SK-N-SH treated with all-trans-retinoic acid at 6 μM for 48 hours (cell line): ENCODE measurements around the gene DEFB129.

Experiments
- ATAC-seq: fragments of 200-7000 bp; cut with Tn5 transposase; 3 replicates; pipeline ENCODE4 v1.9.1; 2020; ENCODE audit warnings: mild to moderate bottlenecking, moderate library complexity
- ARNTL ChIP-seq: fragments of 450-650 bp; formaldehyde crosslinking; IDR thresholded peaks from 2 replicates; pipeline ENCODE4 v1.5.0; 2020; ENCODE audit warnings: low read depth, mild to moderate bottlenecking, moderate library complexity, borderline replicate concordance
- BACH2 ChIP-seq: fragments of 250-450 bp; sonication (Bioruptor Pico); IDR thresholded peaks from 2 replicates; pipeline ENCODE4 v1.9.0; 2021; ENCODE audit warnings: mild to moderate bottlenecking, borderline replicate concordance
- CSDC2 ChIP-seq: fragments of 250-450 bp; sonication (Bioruptor Pico); IDR thresholded peaks from 2 replicates; pipeline ENCODE4 v1.5.0; 2020; ENCODE audit warnings: mild to moderate bottlenecking, moderate library complexity
- ESRRG ChIP-seq: fragments of 250-450 bp; sonication (Bioruptor Pico); IDR thresholded peaks from 2 replicates; pipeline ENCODE4 v1.6.1; 2021; ENCODE audit warnings: mild to moderate bottlenecking
- GLIS3 ChIP-seq: fragments of 250-450 bp; sonication (Bioruptor Pico); IDR thresholded peaks from 2 replicates; pipeline ENCODE4 v1.5.0; 2020; ENCODE audit warnings: mild to moderate bottlenecking, moderate library complexity
- ISL1 ChIP-seq: fragments of 250-450 bp; sonication (Bioruptor Pico); IDR thresholded peaks from 2 replicates; pipeline ENCODE4 v2.1.2; 2022; ENCODE audit warnings: mild to moderate bottlenecking, moderate library complexity
- OSR1 ChIP-seq: fragments of 250-450 bp; sonication (Bioruptor Pico); IDR thresholded peaks from 2 replicates; pipeline ENCODE4 v1.8.0; 2022; ENCODE audit warnings: moderate library complexity, mild to moderate bottlenecking, inconsistent platforms
- PATZ1 ChIP-seq: fragments of 250-450 bp; sonication (Bioruptor Pico); IDR thresholded peaks from 2 replicates; pipeline ENCODE4 v1.8.0; 2020; ENCODE audit warnings: mild to moderate bottlenecking, moderate library complexity, borderline replicate concordance
- POU6F1 ChIP-seq: fragments of 250-450 bp; sonication (Bioruptor Pico); IDR thresholded peaks from 2 replicates; pipeline ENCODE4 v1.8.0; 2021; ENCODE audit warnings: low read depth, mild to moderate bottlenecking, moderate library complexity, borderline replicate concordance
- PPARA ChIP-seq: fragments of 250-450 bp; sonication (Bioruptor Pico); IDR thresholded peaks from 2 replicates; pipeline ENCODE4 v1.5.0; 2020; ENCODE audit warnings: mild to moderate bottlenecking, borderline replicate concordance
- SNAI2 ChIP-seq: fragments of 250-450 bp; sonication (Bioruptor Pico); IDR thresholded peaks from 2 replicates; pipeline ENCODE4 v1.5.0; 2020; ENCODE audit warnings: mild to moderate bottlenecking, moderate library complexity
- TCF4 ChIP-seq: fragments of 250-450 bp; sonication (Bioruptor Pico); IDR thresholded peaks from 2 replicates; pipeline ENCODE4 v1.8.0; 2021; ENCODE audit warnings: mild to moderate bottlenecking, moderate library complexity, borderline replicate concordance
- TOX ChIP-seq: fragments of 250-450 bp; sonication (Bioruptor Pico); IDR thresholded peaks from 2 replicates; pipeline ENCODE4 v1.8.0; 2021; ENCODE audit warnings: mild to moderate bottlenecking, moderate library complexity, borderline replicate concordance
- ZFP3 ChIP-seq: fragments of 250-450 bp; sonication (Bioruptor Pico); IDR thresholded peaks from 2 replicates; pipeline ENCODE4 v1.5.0; 2020; ENCODE audit warnings: mild to moderate bottlenecking, moderate library complexity
- ZFP30 ChIP-seq: fragments of 450-650 bp; formaldehyde crosslinking; IDR thresholded peaks from 2 replicates; pipeline ENCODE4 v1.5.0; 2022; ENCODE audit warnings: mild to moderate bottlenecking, moderate library complexity
- ZNF565 ChIP-seq: fragments of 450-650 bp; formaldehyde crosslinking; conservative IDR thresholded peaks from 2 replicates; pipeline ENCODE4 v1.5.0; 2020; ENCODE audit warnings: low read depth, mild to moderate bottlenecking, moderate library complexity
- ZNF70 ChIP-seq: fragments of 450-650 bp; formaldehyde crosslinking; IDR thresholded peaks from 2 replicates; pipeline ENCODE4 v1.5.0; 2020; ENCODE audit warnings: mild to moderate bottlenecking, moderate library complexity
- ZNF8 ChIP-seq: fragments of 450-650 bp; formaldehyde crosslinking; IDR thresholded peaks from 2 replicates; pipeline ENCODE4 v1.5.0; 2020; ENCODE audit warnings: mild to moderate bottlenecking, moderate library complexity
- TF ChIP-seq, protein P1 (sequence below): fragments of 250-450 bp; sonication (Bioruptor Pico); IDR thresholded peaks from 2 replicates; pipeline ENCODE4 v1.5.0; 2020; ENCODE audit warnings: mild to moderate bottlenecking, moderate library complexity
- TF ChIP-seq, protein P2 (sequence below): fragments of 250-450 bp; sonication (Bioruptor Pico); IDR thresholded peaks from 2 replicates; pipeline ENCODE4 v1.5.1; 2021; ENCODE audit warnings: mild to moderate bottlenecking, moderate library complexity
- TF ChIP-seq, protein P3 (sequence below): fragments of 250-450 bp; sonication (Bioruptor Pico); IDR thresholded peaks from 2 replicates; pipeline ENCODE4 v1.5.1; 2020; ENCODE audit warnings: low read depth, mild to moderate bottlenecking, moderate library complexity

DEFB129 gene

GRCh38 chr20:266596-267562 is 39.8 kb downstream of the DEFB129 start:
- ATAC-seq = peak; percentile 95
- no peak for TF ChIP-seq TOX (CRISPR knock-in tag)
- TF ChIP-seq ESRRG = no peak
- peak; percentile 68; the same call in 1 of the 2 replicates for TF ChIP-seq ZFP3 (CRISPR knock-in tag)

- ATAC-seq = no peak
- TF ChIP-seq ZNF565 (no peak), POU6F1 (CRISPR knock-in tag) (no peak), PATZ1 (CRISPR knock-in tag) (no peak), TOX (CRISPR knock-in tag) (no peak), CSDC2 (no peak), ZFP30 (CRISPR knock-in tag) (no peak), ZFP3 (CRISPR knock-in tag) (no peak), ESRRG (no peak), ARNTL (CRISPR knock-in tag) (no peak), ZNF70 (CRISPR knock-in tag) (no peak), ISL1 (no peak), PPARA (no peak), TCF4 (CRISPR knock-in tag) (no peak), GLIS3 (no peak), SNAI2 (CRISPR knock-in tag) (no peak), BACH2 (CRISPR knock-in tag) (no peak)
- TF ChIP-seq, protein P1, sequence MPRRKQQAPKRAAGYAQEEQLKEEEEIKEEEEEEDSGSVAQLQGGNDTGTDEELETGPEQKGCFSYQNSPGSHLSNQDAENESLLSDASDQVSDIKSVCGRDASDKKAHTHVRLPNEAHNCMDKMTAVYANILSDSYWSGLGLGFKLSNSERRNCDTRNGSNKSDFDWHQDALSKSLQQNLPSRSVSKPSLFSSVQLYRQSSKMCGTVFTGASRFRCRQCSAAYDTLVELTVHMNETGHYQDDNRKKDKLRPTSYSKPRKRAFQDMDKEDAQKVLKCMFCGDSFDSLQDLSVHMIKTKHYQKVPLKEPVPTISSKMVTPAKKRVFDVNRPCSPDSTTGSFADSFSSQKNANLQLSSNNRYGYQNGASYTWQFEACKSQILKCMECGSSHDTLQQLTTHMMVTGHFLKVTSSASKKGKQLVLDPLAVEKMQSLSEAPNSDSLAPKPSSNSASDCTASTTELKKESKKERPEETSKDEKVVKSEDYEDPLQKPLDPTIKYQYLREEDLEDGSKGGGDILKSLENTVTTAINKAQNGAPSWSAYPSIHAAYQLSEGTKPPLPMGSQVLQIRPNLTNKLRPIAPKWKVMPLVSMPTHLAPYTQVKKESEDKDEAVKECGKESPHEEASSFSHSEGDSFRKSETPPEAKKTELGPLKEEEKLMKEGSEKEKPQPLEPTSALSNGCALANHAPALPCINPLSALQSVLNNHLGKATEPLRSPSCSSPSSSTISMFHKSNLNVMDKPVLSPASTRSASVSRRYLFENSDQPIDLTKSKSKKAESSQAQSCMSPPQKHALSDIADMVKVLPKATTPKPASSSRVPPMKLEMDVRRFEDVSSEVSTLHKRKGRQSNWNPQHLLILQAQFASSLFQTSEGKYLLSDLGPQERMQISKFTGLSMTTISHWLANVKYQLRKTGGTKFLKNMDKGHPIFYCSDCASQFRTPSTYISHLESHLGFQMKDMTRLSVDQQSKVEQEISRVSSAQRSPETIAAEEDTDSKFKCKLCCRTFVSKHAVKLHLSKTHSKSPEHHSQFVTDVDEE (CRISPR knock-in tag) = no peak
- TF ChIP-seq, protein P2, sequence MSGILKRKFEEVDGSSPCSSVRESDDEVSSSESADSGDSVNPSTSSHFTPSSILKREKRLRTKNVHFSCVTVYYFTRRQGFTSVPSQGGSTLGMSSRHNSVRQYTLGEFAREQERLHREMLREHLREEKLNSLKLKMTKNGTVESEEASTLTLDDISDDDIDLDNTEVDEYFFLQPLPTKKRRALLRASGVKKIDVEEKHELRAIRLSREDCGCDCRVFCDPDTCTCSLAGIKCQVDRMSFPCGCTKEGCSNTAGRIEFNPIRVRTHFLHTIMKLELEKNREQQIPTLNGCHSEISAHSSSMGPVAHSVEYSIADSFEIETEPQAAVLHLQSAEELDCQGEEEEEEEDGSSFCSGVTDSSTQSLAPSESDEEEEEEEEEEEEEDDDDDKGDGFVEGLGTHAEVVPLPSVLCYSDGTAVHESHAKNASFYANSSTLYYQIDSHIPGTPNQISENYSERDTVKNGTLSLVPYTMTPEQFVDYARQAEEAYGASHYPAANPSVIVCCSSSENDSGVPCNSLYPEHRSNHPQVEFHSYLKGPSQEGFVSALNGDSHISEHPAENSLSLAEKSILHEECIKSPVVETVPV (CRISPR knock-in tag) = no peak
- TF ChIP-seq, protein P3, sequence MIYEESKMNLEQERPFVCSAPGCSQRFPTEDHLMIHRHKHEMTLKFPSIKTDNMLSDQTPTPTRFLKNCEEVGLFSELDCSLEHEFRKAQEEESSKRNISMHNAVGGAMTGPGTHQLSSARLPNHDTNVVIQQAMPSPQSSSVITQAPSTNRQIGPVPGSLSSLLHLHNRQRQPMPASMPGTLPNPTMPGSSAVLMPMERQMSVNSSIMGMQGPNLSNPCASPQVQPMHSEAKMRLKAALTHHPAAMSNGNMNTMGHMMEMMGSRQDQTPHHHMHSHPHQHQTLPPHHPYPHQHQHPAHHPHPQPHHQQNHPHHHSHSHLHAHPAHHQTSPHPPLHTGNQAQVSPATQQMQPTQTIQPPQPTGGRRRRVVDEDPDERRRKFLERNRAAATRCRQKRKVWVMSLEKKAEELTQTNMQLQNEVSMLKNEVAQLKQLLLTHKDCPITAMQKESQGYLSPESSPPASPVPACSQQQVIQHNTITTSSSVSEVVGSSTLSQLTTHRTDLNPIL (CRISPR knock-in tag) = no peak
These were observed 43.5 kb downstream of the DEFB129 start for GRCh38 chr20:270517-270916.

GRCh38 chr20:271069-271468 is 44.0 kb downstream of the DEFB129 start:
- ATAC-seq = no peak
- TF ChIP-seq, protein P3 (CRISPR knock-in tag) = no peak
- TF ChIP-seq ZFP30 (CRISPR knock-in tag) = no peak
- TF ChIP-seq TCF4 (CRISPR knock-in tag) = no peak
- no peak for TF ChIP-seq ZNF70 (CRISPR knock-in tag)
- TF ChIP-seq ESRRG = no peak
- TF ChIP-seq OSR1 (CRISPR knock-in tag) = no peak
- no peak for TF ChIP-seq ZFP3 (CRISPR knock-in tag)
- TF ChIP-seq ISL1 = no peak
- TF ChIP-seq GLIS3 = no peak
- TF ChIP-seq, protein P1 (CRISPR knock-in tag) = no peak
- TF ChIP-seq TOX (CRISPR knock-in tag) = no peak
- TF ChIP-seq SNAI2 (CRISPR knock-in tag) = no peak
- TF ChIP-seq ZNF565 = no peak
- no peak for TF ChIP-seq ZNF8
